Mesendoderm (in vitro differentiated cells): ENCODE data around the gene SMPD1.
A peak's percentile ranks its signal among the peaks of the same experiment; 100 is the strongest.

Source experiments
- DNase-seq: peaks from one replicate; pipeline ENCODE4 v3.0.0; 2013
- H2AK5ac ChIP-seq: 2 replicates; pipeline ENCODE4 v1.6.1; 2013; ENCODE audit warnings: low read length, inconsistent platforms
- H2BK120ac ChIP-seq: 2 replicates; pipeline ENCODE4 v1.6.1; 2013; ENCODE audit warnings: low read depth, mild to moderate bottlenecking, low read length, moderate library complexity, mixed read lengths
- H2BK15ac ChIP-seq: replicated peaks from 2 replicates; pipeline ENCODE4 v1.6.1; 2013; ENCODE audit warnings: low read depth, mild to moderate bottlenecking, moderate library complexity
- H2BK5ac ChIP-seq: 2 replicates; pipeline ENCODE4 v1.6.1; 2013; ENCODE audit warnings: low read length, inconsistent platforms
- H3K18ac ChIP-seq: 2 replicates; pipeline ENCODE4 v1.6.1; 2013; ENCODE audit warnings: mild to moderate bottlenecking, low read length, mixed read lengths
- H3K23ac ChIP-seq: one replicate; pipeline ENCODE4 v1.6.1; 2013; ENCODE audit warnings: low read length
- H3K27ac ChIP-seq: 2 replicates; pipeline ENCODE4 v1.5.1; 2013; ENCODE audit warnings: low read depth, mild to moderate bottlenecking, inconsistent platforms, low read length, moderate library complexity
- H3K27me3 ChIP-seq: 2 replicates; pipeline ENCODE4 v1.6.1; 2013; ENCODE audit warnings: low read length, control low read depth, mild to moderate bottlenecking, inconsistent platforms; ENCODE audit not compliant: insufficient read depth, poor library complexity
- H3K36me3 ChIP-seq: 2 replicates; pipeline ENCODE4 v1.6.1; 2013; ENCODE audit warnings: low read length, inconsistent platforms; ENCODE audit not compliant: control insufficient read depth, insufficient read depth
- H3K4ac ChIP-seq: one replicate; pipeline ENCODE4 v1.6.1; 2013; ENCODE audit warnings: low read depth, mild to moderate bottlenecking, low read length, moderate library complexity
- H3K4me1 ChIP-seq: 2 replicates; pipeline ENCODE4 v1.6.1; 2013; ENCODE audit warnings: low read depth, low read length, inconsistent platforms; ENCODE audit not compliant: control insufficient read depth
- H3K4me2 ChIP-seq: 2 replicates; pipeline ENCODE4 v1.6.1; 2013; ENCODE audit warnings: low read length
- H3K4me3 ChIP-seq: 2 replicates; pipeline ENCODE4 v1.5.1; 2013; ENCODE audit warnings: mild to moderate bottlenecking, low read length
- H3K56ac ChIP-seq: one replicate; pipeline ENCODE4 v1.6.1; 2013; ENCODE audit warnings: low read length
- H3K79me1 ChIP-seq: 2 replicates; pipeline ENCODE4 v1.6.1; 2013; ENCODE audit warnings: low read length, inconsistent platforms
- H3K79me2 ChIP-seq: 2 replicates; pipeline ENCODE4 v1.6.1; 2013; ENCODE audit warnings: mild to moderate bottlenecking, low read length; ENCODE audit not compliant: control insufficient read depth, insufficient read depth
- H3K9ac ChIP-seq: 2 replicates; pipeline ENCODE4 v1.6.1; 2013; ENCODE audit warnings: low read length, inconsistent platforms
- H4K5ac ChIP-seq: one replicate; pipeline ENCODE4 v1.6.1; 2013; ENCODE audit warnings: low read length
- H4K8ac ChIP-seq: one replicate; pipeline ENCODE4 v1.6.1; 2013; ENCODE audit warnings: low read depth, mild to moderate bottlenecking, control low read depth, low read length, moderate library complexity
- WGBS: extraction: QIAGEN DNeasy Blood & Tissue Kit; methylation state at CpG from one replicate; pipeline ENCODE4 v1.1.7; 2013; ENCODE audit warnings: low lambda C conversion rate, missing lambda C conversion rate; ENCODE audit not compliant: insufficient coverage; ENCODE audit errors: extremely low coverage; 5-methylcytosine and 5-hydroxymethylcytosine counted together

SMPD1 gene

DNA sequence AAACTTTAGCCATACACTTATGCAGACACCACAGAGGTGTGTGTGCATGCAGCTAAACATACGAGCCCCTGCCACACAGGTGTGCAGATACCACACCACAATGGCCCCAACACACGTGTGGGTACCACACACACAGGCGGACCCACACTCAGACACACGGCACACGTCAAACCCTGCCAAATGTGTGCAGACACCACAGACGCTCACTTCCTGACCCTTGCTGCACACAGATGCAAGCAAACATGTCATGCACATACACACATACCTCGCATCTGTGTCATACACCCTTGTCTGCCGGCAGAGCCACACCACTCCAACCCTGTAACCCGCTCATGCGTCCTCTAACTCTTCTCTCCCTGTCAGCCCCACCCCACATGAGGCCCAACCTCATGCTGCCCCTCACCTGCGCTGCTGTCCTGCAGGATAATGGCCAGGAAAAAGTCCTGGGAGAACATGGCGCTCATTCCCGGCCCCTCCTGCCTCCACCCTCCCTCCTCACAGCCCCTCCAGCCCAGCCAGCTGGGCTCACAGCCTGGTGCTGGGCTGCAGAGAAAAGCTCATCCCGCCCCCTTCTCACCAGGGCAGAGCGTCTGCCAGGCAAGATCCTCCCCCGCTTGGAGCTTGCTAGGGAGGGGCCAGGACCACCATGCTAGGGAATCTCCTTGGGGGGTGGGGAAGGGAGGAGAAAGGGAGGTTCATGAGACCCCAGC lies 14.2 kb downstream of the SMPD1 start:
- no peak overlapping the region for H3K9ac ChIP-seq
- H3K4me2 ChIP-seq: no peak overlapping the region
- no peak overlapping the region for H3K4me3 ChIP-seq
- no peak overlapping the region for H3K56ac ChIP-seq
- H3K23ac ChIP-seq: no peak overlapping the region
- H3K4me1 ChIP-seq: no peaks in the 10 kb centered on the region
- H3K27ac ChIP-seq: no peak overlapping the region
- H2BK15ac ChIP-seq: no peak overlapping the region
- no peaks in the 10 kb centered on the region for H3K79me1 ChIP-seq
- no peak overlapping the region for H2BK120ac ChIP-seq
- no peak overlapping the region for H3K18ac ChIP-seq
- WGBS: no CpG with 5 or more reads among the region's 16 CpGs
- H3K36me3 ChIP-seq: no peaks in the 10 kb centered on the region
- H4K5ac ChIP-seq: no peak overlapping the region
- no peak overlapping the region for H3K4ac ChIP-seq
- no peaks in the 10 kb centered on the region for H3K79me2 ChIP-seq
- no peak overlapping the region for H2BK5ac ChIP-seq
- H4K8ac ChIP-seq: no peak overlapping the region
- no peaks in the 10 kb centered on the region for H3K27me3 ChIP-seq
- no peak overlapping the region for H2AK5ac ChIP-seq
- no peak for DNase-seq

- WGBS: no CpG with 5 or more reads among the region's 13 CpGs
- H3K36me3 ChIP-seq: no peaks in the 10 kb centered on the region
- no peak overlapping the region for H3K27ac ChIP-seq
- no peak overlapping the region for H3K4ac ChIP-seq
- peak; percentile 90 for DNase-seq
- no peaks in the 10 kb centered on the region for H3K4me1 ChIP-seq
- no peak overlapping the region for H3K18ac ChIP-seq
- H3K23ac ChIP-seq: no peak overlapping the region
- H3K27me3 ChIP-seq: no peaks in the 10 kb centered on the region
- no peak overlapping the region for H2BK15ac ChIP-seq
- H3K56ac ChIP-seq: no peak overlapping the region
- H2BK5ac ChIP-seq: no peak overlapping the region
- H2AK5ac ChIP-seq: no peak overlapping the region
- H3K9ac ChIP-seq: no peak overlapping the region
- H2BK120ac ChIP-seq: no peak overlapping the region
- no peak overlapping the region for H4K5ac ChIP-seq
- H3K4me2 ChIP-seq: no peak overlapping the region
- no peaks in the 10 kb centered on the region for H3K79me1 ChIP-seq
- no peak overlapping the region for H3K4me3 ChIP-seq
- H4K8ac ChIP-seq: no peak overlapping the region
- no peaks in the 10 kb centered on the region for H3K79me2 ChIP-seq
These were observed 14.9 kb downstream of the SMPD1 start for GRCh38 chr11:6405052-6405667.

GRCh38 chr11:6405846-6406245 lies 15.6 kb downstream of the SMPD1 start:
- 100% methylated on average over 2 of the region's 6 CpGs for WGBS
- Histone ChIP-seq H3K4me1 (no peaks in the 10 kb centered on the region), H3K27ac (no peak overlapping the region), H3K27me3 (no peaks in the 10 kb centered on the region), H3K36me3 (no peaks in the 10 kb centered on the region), H3K4me3 (no peak overlapping the region), H2BK120ac (no peak overlapping the region), H3K79me1 (no peaks in the 10 kb centered on the region), H3K18ac (no peak overlapping the region), H2AK5ac (no peak overlapping the region), H3K4me2 (no peak overlapping the region), H3K79me2 (no peaks in the 10 kb centered on the region), H3K4ac (no peak overlapping the region), H3K23ac (no peak overlapping the region), H3K9ac (no peak overlapping the region), H2BK5ac (no peak overlapping the region), H4K8ac (no peak overlapping the region), H4K5ac (no peak overlapping the region), H3K56ac (no peak overlapping the region), H2BK15ac (no peak overlapping the region)
- no peak for DNase-seq

- WGBS: no CpG with 5 or more reads among the region's 2 CpGs
- Histone ChIP-seq H3K27ac (no peak overlapping the region), H3K27me3 (no peaks in the 10 kb centered on the region), H3K4me2 (no peak overlapping the region), H3K9ac (no peak overlapping the region), H2BK15ac (no peak overlapping the region), H4K5ac (no peak overlapping the region), H3K18ac (no peak overlapping the region), H3K4me1 (no peaks in the 10 kb centered on the region), H3K23ac (no peak overlapping the region), H2BK120ac (no peak overlapping the region), H3K79me2 (no peaks in the 10 kb centered on the region), H4K8ac (no peak overlapping the region), H3K4me3 (no peak overlapping the region), H3K36me3 (no peaks in the 10 kb centered on the region), H2BK5ac (no peak overlapping the region), H3K79me1 (no peaks in the 10 kb centered on the region), H2AK5ac (no peak overlapping the region), H3K56ac (no peak overlapping the region), H3K4ac (no peak overlapping the region)
- no peak for DNase-seq
These were observed 16.1 kb downstream of the SMPD1 start for GRCh38 chr11:6406370-6406769.

DNA sequence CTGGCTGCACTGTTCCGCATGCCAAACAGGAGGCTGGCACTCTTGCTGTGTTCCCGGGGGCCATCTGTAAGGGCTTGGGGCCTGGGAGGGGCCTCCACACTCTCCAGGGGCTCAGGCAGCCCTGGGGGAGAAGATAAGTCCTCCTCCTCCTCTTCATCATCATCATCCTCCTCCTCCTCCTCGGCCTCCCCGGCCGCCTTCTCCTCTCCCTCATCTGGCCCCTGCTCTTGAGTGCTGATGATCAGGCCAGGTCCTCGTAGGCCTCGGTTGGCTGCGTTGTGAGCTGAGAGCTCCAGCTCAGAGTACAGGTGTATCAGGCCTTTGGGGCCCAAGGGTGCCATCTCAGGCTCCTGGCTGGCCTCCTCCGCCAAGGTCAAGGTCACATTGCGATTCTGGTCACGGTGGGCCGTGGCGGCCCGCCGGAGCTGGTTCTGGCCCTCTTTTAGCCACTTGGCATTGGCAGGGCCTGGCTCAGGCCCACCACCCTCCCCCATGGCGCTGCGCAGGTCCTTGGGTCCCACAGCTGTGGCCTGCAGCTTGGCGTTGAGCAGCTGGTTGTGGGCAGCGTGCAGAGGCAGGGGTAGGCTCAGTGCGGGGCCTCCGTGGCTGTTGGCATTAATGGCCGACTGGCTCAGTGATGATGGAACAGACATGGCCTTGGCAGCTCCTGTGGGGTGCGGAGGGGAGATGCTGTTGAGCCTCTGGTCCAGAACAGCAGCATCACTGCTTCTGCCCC lies 20.6 kb downstream of the SMPD1 start:
- H2BK15ac ChIP-seq: no peak overlapping the region
- no peak overlapping the region for H3K4me2 ChIP-seq
- H2BK120ac ChIP-seq: no peak overlapping the region
- no peaks in the 10 kb centered on the region for H3K79me1 ChIP-seq
- no peaks in the 10 kb centered on the region for H3K27me3 ChIP-seq
- H3K9ac ChIP-seq: no peak overlapping the region
- no peak overlapping the region for H4K8ac ChIP-seq
- no peak overlapping the region for H2BK5ac ChIP-seq
- H3K4me1 ChIP-seq: no peaks in the 10 kb centered on the region
- no peaks in the 10 kb centered on the region for H3K36me3 ChIP-seq
- H3K27ac ChIP-seq: no peak overlapping the region
- H2AK5ac ChIP-seq: no peak overlapping the region
- H3K4me3 ChIP-seq: no peak overlapping the region
- no peak for DNase-seq
- no peak overlapping the region for H3K4ac ChIP-seq
- no CpG with 5 or more reads among the region's 23 CpGs for WGBS
- H3K56ac ChIP-seq: no peak overlapping the region
- no peak overlapping the region for H3K23ac ChIP-seq
- H3K79me2 ChIP-seq: no peaks in the 10 kb centered on the region
- no peak overlapping the region for H3K18ac ChIP-seq
- H4K5ac ChIP-seq: no peak overlapping the region
